ENCODE results near the gene MREG.
"Not testable (repeated sequence)": the region's sequence is repeated elsewhere in the genome, so short reads cannot be mapped to it uniquely, and the experiment has no call there.

The MREG gene

DNA sequence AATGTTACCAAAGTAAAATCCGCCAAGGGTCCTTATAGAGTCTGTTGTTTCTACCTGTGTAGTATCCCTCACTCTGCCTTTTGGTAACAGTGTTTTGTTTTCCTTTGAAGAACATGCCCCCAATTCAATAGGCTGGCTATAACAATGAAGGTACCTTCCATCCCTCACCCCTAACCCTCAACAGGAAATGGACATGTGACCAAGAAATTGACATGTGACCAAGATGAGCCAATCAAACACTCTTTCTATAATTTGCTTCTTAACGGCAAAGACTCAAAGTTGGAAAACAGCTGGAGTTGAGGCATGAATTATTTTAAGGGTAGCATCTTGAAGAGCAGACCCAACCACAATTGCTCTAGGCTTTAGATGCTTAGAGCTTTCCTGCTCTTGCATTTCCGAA lies 5.4 kb upstream of the MREG start:
- DNase-seq = no peak

DNA sequence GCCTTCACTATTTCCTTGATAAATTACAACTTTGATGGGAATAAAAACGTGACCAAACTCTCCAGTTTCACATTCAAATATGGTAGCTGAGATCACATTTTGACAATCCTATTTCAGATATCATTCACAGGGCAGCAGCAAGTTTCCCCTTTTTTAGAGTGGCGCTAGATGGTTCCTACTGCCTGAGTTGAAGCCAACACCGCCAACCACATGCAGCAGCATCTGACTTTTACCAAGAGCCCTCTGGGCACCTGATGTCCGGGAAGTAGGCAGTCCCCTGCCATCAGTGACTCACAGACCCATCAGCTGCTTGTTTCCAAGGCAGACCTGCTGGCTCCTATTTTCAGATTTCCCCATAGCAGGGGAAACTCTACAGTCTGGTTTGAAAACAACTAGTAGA lies 4.0 kb upstream of the MREG start:
- DNase-seq = no peak

DNA sequence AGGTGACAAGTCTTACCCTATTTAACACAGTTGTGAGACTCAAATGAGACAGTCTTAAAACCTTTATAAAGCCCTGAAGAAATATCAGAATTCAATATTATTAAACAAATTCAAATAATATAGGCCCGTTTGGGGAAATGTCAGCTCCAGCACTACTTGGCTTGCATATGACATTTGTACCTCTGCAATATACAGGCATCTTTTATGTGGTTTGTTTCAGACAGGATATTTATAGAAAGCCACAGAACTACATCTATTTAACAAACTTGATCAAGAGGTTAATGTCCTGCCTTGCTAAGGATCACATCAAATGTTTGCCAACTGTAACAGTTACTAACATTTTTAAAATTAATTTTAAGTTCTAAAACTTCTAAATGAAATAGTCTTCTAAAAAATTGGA lies 3.2 kb upstream of the MREG start:
- no peak for DNase-seq

DNA sequence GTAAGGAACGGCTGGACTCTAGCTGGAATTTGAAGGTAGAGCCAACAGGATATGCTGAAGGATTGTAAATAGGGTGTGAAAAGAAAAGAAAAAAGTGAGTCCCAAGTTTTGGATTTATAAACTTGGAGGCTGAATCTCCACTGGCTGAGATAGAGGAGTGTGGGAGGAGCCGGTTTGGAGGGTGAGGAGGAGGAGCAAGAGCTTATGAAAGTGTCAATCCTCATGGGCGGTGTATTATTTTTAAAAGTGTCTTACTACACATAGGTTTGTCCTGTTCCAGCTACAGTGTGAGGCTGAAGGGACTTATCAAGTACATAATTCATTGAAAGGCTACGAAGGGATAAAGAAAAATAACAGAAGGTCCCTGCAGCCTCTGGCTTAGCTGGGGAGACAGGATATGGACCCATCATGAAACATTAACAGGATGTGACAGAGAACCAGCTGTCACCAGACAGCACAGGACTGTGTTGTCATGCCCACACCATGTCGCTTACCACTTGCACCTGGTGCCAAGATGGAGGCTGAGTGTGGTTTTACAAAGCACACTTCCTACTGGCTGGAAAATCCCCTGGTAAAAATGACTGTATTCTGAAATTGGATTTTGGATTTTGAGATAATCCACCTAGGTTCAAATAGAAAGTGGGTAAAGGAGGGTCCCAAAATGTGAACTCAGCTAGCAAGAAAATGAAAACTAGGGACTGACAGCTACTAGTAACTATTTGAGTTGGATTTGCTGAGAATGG lies 2.5 kb upstream of the MREG start:
- no peak for DNase-seq

DNA sequence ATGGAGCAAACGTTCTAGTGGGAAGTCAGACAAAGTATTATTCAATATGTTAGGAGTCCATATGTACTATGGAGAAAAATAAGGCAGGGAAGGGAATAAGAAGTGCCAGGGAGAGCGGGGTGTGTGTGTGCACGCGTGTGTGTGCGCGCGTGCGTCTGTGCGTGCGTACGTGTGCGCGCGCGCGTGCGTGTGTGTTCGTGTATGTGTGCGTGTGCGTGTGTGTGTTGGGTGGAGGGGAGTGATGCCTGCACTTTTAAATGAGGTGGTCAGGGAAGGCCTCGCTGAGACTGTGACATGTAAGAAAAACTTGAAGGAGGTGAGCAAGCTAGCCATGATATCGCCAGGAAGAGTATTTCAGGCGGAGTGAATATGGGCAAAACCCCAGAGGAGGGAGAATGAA lies 1.6 kb upstream of the MREG start:
- no peak for DNase-seq

DNA sequence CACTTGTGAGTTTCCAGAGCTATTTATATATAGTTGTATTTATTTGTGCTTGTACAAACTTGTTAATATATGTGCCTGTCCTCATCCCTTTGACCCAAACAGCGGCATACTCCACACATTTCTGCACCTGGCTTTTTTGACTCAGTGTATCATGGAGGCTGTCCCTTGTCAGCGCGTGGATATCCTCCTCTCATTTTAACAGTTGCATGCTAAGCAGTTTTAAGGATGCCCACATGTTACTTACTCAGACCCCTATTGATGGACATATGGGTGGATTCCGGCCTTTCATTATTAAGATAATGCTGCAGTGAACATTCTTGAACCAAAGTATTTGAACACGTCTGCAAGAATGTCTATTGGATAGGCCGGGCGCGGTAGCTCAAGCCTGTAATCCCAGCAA lies 655 bp upstream of the MREG start:
- DNase-seq = no peak

DNA sequence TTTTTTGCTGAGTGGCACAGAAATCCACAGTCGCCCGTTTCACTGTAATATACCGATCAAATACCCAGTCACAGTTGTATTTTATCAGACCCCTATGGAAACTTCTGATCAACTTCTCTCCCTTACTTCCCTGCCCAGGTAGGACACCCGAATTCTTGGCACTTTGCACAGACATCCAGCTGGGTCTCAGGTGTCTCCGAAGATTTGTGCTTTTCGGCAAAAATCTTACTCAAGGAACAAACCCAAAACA lies 596 bp downstream of the MREG start:
- DNase-seq = no peak

DNA sequence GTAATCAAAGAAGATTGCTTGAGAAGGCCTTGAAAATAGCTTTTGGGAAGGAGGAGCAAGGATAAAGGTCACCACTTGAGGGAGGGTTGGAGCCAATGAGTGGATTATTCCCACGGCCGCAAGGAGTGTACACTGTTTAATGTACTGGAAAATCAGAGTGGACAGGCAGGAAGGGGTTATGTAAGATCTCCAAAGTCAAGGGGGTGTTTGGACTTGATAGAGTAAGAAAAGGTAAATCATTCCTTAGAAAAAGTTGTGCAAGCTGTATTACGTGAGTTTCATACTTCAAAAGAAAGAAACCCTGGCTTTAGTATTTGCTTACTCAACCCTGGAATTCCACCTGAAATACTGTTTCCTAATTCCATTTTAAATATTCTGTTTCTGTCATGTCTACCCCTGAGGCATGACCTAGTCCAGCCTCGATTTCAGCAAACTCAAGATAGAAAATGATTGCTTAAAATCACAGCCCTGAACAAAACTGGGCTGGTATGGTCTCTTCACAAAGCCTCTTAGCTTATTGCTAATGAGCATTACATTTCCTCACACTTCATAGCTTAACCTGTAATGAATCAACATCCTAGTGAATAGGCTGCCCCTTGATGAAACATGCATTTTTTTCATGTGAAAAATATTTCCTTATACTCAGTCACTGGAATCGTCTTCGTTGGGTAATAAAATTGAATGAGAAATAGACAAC lies 1.1 kb downstream of the MREG start:
- DNase-seq = no peak

DNA sequence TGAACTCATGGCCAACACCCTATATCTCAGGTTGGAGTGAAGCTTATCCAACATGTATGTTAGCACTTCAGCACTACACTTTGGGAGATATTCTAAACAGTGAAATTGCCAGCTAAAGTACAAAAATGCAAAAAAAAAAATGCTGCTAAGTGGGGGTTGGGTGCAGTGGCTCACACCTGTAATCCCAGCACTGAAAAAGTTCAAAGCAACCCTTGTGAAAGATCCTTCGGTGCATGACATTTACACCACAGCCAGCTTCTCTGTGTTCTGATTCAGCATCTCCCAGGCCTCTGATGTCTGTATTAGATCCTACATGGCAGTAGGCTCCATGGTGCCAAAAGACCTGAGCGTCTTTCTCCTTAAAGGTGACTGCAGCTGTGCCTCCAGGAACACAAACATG lies 4.1 kb downstream of the MREG start:
- DNase-seq = not testable (repeated sequence)

DNA sequence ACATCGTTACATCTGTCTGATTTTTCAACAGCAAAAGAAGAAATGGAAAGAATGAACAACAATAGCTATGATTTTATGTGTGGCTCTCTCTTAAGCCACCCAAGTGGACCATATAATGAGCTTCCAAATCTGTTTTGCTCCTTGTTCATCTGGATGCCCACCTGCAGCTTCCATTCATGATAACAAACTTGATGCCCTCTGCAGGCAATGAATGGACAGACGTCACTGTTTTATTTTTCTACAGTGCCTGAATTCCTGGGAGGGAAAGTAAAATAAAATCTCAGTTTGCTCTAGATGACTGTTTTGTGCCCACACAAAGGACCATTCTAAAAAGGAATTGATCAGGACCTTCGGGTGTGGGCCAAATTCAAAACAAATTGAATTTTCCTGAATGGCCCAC lies 5.0 kb downstream of the MREG start:
- DNase-seq = no peak

DNA sequence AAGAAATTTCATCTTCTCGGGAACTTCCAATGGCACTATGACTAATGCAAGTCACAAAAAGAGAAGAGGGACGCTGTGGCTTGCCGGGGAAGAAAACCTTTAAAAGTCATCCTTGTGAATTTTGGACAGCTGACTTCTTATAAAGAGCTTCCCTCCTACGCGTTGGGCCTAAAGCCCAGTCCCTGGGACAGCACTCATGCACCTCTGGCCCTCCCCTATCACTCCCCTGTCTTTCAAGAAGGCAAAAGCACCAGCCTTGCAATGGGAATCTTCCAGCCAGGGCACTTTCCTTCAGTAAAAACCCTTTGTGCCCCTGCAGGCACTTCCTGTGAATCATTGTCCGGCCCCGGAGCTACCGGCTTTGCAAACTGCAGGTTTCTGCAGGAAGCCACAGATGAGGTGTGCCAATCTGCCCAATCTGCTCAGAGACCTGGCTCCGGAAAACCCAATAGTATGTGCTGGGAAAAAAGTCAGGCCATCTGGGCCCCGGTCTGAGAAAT lies 7.1 kb downstream of the MREG start:
- no peak for DNase-seq

DNA sequence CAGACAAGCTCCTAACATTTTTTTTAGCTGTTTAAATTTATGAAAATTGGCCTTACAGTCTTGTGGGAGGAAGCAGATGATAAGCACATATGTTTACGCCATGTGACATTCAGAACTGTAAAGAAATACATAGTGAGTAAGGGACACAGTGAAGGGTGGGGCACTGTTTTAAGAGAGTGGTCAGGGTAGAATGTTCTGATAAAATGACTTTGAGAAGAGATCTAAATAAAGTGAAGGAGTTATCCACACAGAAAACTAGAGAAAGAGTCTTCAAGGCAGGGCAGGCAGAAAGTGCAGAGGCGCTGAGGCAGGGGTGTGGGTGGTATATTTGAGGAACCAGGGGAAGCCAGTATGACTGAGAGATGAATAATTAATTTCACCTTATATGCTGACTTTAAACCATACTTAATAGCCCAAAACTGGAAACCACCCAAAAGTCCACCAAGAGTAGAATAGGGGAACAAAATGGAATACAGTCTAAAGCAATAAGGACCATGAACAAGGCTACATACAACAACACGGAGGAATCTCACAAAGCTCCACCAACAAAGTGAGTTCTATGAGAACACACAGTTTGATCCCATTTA lies 8.6 kb downstream of the MREG start:
- no peak for DNase-seq

DNA sequence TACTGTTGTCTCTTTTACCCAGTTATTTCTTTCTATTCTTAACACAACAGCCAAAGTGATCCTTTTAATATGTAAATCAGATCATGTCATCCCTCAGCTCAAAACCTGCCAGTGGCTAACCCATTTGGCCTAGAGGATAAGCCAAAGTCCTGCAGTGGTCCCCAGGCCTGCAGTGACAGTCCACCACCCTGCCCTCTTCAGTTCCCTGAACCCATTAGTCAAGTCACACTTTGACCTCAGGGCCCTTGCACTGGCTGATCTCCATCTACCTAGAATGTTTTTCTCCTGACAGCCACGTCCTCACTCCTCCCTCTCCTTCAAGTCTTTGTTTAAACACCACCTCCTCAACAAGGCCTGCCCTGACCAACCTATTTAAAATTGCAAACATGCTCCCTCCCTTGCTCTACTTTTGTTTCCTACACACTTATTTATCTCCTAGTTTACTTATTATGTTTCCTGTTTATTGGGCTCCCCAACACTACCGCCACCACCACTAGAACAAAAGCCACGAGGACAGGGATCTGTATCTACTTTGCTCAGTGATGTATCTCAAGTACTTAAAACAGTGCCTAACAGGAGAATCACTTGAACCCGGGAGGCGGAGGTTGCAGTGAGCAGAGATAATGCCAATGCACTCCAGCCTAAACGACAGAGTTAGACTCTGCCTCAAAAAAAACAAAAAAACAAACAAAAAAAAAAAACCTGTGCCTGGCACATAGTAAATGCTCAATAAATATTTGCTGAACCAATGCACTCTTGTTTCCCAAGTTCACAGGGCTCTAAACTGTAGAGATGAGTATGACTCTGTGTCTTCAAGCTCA lies 9.3 kb downstream of the MREG start:
- DNase-seq = no peak

DNA sequence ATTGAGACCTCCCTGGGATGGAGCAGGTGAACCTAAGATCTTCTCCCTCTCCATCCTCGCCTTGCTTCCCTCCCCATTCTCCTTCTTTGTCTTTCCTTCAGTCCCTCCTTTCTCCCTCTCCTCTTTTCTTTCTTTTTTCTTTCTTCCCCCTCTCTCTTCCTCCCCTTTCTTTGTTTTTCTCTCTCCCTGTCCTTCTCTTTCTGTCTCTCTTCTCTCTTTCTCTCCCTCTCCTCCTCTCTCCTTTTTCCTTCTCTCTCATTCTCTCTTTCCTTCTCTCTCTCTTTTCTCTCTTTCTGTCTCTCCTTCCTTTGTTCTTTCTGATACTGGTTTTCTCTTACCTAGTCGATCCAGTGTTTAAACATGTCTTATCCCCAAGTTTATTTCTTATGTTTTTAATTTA lies 10.7 kb downstream of the MREG start:
- no peak for DNase-seq

DNA sequence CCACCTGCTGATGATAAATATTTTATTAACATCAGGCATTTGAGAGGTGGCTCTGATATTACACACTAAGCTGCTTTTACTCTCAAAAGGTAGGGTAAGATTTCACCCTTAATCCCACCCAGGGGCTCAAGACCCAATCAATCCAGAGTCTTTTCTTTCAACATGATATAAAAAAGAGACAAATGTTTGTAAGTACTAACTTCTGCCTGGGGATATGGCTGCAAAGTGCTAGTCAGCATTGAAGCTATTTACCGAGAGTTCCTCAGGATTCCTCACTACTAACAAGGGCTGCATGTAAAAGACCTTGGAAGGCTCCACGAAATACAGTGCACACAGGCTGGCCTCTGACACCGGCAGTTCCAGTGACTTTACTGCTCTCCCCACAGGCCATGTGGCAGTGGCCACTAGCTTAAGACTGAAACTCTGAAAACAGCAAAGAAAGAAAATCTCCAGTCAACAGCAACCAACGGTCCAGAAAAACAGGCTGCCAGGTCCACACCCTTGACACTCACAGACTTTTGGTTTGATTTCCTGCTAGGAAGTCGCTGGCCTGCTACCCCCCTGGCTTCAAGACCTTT lies 11.2 kb downstream of the MREG start:
- DNase-seq = no peak

DNA sequence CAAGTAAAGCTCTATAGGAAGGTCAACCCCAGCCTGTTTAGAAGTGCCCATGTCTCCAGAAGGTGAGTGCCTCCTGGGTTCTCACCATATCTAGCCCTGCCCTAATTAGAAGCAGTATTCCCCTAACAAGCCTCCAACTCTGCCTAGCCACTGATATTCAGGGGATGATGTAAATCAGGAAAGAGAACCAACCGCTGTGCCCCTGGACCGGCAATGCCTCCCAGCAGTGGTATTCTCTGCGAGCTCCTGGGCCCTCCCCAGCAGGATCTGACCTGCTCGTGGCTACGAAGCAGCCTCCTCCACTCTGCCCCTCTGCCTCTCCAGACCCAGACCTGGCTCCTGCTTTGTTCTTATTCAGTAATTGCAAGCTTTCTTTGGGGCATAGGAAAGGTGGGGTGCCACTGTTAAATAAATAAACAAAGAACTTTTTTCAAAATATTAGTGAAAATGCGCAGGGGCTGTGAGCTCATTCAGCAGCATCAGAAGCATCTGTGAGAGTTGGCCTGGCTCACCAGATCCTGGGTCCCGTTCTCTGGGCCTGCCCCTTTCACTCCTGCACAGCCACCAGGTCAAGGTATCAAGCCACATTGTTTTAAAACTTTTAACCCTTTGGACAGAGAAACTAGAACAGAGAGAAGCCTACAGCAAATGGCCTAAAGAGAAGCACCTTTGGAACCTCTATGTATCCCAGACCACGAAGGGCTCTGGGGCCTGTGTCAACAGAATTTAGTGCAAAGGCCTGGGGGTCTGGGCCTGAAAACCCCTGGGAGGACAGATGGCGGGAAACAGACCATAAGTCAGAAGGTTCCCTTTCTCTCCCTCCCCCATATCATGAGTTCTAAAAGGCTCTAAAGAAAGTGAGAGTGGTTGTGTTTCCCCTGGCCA lies 11.9 kb downstream of the MREG start:
- DNase-seq = no peak

DNA sequence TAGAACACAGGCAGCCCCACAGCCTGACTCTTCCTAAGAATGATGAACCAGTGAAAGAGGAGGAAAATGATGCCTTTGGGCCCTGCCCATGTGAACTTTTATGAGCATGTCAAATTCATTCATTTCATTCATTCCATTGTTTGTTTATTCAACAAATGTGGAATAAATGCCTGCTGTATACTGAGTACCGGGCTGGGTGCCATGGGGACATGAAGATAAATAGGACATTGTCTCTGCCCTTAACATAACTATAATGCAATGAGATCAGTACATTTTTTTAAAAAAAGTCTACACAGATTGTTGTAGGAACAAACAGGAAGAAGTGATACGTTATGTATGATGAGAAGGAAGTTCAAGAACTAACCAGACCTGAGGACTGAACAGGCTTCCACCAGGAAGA lies 14.7 kb downstream of the MREG start:
- DNase-seq = no peak

DNA sequence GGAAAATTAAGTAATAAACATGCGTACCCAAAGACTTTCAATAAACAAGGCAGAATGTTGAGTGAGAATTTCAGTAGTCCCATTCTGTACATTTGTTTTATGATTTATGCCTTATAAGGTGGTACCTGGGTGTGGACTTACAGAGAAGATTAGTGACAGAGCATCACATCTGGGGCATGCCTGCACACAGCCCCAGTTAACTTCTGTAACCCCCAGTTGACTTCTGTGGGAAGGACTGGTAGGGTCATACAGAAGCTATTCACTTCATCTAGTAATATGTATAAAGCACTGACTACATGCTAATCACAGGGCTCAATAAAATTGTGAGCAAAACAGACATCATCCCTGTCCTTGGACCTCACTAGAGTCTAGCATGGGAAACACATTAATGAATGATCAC lies 16.1 kb downstream of the MREG start:
- no peak for DNase-seq

DNA sequence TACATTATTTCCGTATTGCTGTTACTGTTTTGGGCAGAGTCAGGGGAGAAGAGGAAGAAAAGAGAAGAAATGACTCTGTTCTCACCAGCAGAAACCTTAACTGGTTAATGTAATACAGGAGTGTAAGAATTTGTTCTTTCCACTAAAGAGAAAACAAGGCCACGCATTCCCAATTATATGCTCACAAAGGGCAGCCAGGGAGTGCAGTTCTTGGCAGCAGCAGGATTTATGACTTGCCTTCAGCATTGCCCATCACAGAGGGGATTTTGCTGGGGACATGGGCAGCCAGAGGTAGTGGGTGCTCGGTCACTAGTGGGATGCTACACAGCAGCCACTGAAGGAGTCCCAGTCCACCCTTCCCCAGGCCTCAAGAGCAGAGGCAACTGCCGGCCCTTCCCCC lies 18.4 kb downstream of the MREG start:
- DNase-seq = no peak

DNA sequence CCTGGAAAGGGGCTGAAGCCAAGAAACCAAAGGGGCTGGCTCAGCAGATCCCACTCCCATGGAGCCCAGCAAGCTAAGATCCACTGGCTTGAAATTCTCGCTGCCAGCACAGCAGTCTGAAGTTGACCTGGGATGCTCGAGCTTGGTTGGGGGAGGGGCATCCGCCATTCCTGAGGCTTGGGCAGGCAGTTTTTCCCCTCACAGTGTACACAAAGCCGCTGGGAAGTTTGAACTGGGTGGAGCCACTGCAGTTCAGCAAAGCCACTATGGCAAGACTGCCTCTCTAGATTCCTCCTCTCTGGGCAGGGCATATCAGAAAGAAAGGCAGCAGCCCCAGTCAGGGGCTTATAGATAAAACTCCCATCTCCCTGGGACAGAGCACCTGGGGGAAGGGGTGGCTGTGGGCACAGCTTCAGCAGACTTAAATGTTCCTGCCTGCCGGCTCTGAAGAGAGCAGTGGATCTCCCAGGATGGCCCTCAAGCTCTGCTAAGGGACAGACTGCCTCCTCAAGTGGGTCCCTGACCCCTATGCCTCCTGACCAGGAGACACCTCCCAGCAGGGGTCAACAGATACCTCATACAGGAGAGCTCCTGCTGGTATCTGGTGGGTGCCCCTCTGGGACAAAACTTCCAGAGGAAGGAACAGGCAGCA lies 24.7 kb downstream of the MREG start:
- DNase-seq = not testable (repeated sequence)

DNA sequence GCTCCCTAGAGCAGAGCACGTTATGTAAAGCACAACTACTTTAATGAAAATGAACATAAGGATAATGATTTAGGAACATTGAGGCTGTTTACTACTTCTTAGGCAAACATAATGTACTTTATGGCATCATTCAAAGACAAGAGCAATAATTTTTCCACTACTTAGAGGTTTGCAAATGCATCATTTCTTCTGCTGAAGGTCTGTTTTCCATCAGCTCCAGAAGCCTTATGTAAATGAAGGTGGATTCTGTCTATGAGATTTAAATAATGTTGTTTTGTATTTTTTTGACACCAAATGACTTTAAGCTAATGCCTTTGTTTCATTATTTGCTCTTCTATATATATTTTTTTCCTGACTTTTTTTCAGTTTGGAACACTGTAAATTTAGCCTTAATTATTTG lies 28.1 kb downstream of the MREG start:
- DNase-seq = no peak

DNA sequence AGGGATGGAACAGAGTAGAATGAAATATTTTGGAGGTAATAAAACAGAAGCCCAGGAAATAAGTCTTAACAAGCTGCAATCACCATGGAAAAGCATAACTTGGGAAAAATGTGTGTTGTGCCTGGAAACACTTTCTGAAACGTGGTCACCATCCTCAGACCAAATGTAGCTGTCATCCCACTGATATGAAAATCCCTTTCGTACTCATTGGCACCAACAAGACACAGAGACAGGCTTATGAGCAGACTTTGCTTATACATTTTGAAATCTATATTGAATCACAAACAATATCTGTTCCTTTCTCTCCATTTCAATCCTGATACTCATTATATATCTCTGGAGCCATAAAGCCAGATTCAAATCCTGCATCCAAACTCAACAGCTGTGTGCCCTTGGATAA lies 28.7 kb downstream of the MREG start:
- DNase-seq = no peak

Data from NCI-H187 (cell line).